Motor neuron (in vitro differentiated cells): ENCODE results near the gene CDK15. TPM values are rescaled to one million over a fixed set of nuclear protein-coding genes. Genes with fewer than 3 reads are reported as not detected.
A peak's percentile ranks its signal among the peaks of the same experiment; 100 is the strongest.
"Not testable (repeated sequence)": the region's sequence is repeated elsewhere in the genome, so short reads cannot be mapped to it uniquely, and the experiment has no call there.

ENCODE experiments used
- ATAC-seq, 8 experiments: fragments of 200-7000 bp; cut with Tn5 transposase; replicated peaks in 6 of 8; 2 replicates each; pipeline ENCODE4 v1.8.0; 2021; ENCODE audit warnings: mild to moderate bottlenecking in 8 of 8, moderate library complexity in 8 of 8
- H3K27ac ChIP-seq, 2 donors: fragments of 250-450 bp; sonication (Bioruptor Pico); 2 replicates each; pipeline ENCODE4 v1.9.0; 2021; ENCODE audit warnings: antibody characterized with exemption in 2 of 2, mild to moderate bottlenecking in 2 of 2, moderate library complexity in 1 of 2
- H3K4me1 ChIP-seq, 2 donors: fragments of 250-450 bp; sonication (Bioruptor Pico); replicated peaks in 1 of 2; 2 replicates each; pipeline ENCODE4 v1.6.1; 2021; ENCODE audit warnings: antibody characterized with exemption in 2 of 2, mild to moderate bottlenecking in 2 of 2, moderate library complexity in 1 of 2
- H3K4me3 ChIP-seq, 5 donors: fragments of 250-450 bp; sonication (Bioruptor Pico); 2 replicates each; pipeline ENCODE4 v1.9.0; 2021; ENCODE audit warnings: antibody characterized with exemption in 5 of 5, mild to moderate bottlenecking in 5 of 5, moderate library complexity in 4 of 5
- WGBS, 10 experiments: fragments of 450-650 bp; shearing (Covaris generic); methylation state at CpG; one replicate each; pipeline ENCODE4 v1.0.0; 2022; 5-methylcytosine and 5-hydroxymethylcytosine counted together
- in situ Hi-C, 9 experiments: fragments of 400-800 bp; cut with MboI; loops; one replicate each; pipeline ENCODE4 v1.15.0; 2021; ENCODE audit warnings: low sequenced_read_pairs in 9 of 9, low pct_unique_long_range_greater_than_20kb in 2 of 9; ENCODE audit not compliant: unreplicated experiment in 9 of 9
- total RNA-seq, 8 experiments: library from RNA; unstranded; fragments of 300-600 nt; gene quantifications; 2 replicates each; pipeline versions ENCODE4 v1.2.3 to v1.2.4, GENCODE V29; 2022

Gene CDK15
- total RNA-seq = 1 to 10 TPM in 1 of 8 experiments, under 1 TPM in 7; 0.05 to 2.3 (median 0.24) TPM

GRCh38 chr2:201806442-201807170 is at the start of gene CDK15:
TSS of gene CDK15 (plus strand) at chr2:201806537. CDS start at chr2:201806665, 128 bp downstream.
- 0 to 84% (median 40%) methylated on average over 2 to 8 of the region's 10 CpGs for WGBS, 10 experiments
- no peak within 1 kb of the TSS for H3K4me3 ChIP-seq
- in situ Hi-C loops = no loop called here
- peak in 7 of 8 experiments; percentile 21 to 81 (median 60) for ATAC-seq
- peaks cover 23 to 24% of the 10 kb centered on the region in 2 donors for H3K4me1 ChIP-seq
- no peak within 1 kb of the TSS for H3K27ac ChIP-seq

- 0 to 45% (median 0%) methylated on average over 1 of the region's 1 CpG; no CpG with 5 or more reads in 2 of the 10 experiments for WGBS, 10 experiments
- H3K4me1 ChIP-seq = no peaks in the 10 kb centered on the region
- no peak overlapping the region for H3K27ac ChIP-seq
- H3K4me3 ChIP-seq = no peak overlapping the region
- in situ Hi-C loops = no loop called here
- ATAC-seq = no peak
Measured at GRCh38 chr2:201758234-201758633, 48.1 kb upstream of the CDK15 start.

- no peaks in the 10 kb centered on the region for H3K4me1 ChIP-seq
- in situ Hi-C loops = no loop called here
- H3K27ac ChIP-seq = no peak overlapping the region
- 65 to 100% (median 83%) methylated on average over 2 to 3 of the region's 3 CpGs; no CpG with 5 or more reads in 1 of the 10 experiments for whole genome bisulfite sequencing, 10 experiments
- no peak for ATAC-seq
- no peak overlapping the region for H3K4me3 ChIP-seq
Measured at GRCh38 chr2:201758873-201759272, 47.5 kb upstream of the CDK15 start.

- Histone ChIP-seq H3K4me3 (no peak overlapping the region), H3K27ac (no peak overlapping the region), H3K4me1 (no peaks in the 10 kb centered on the region)
- 71 to 100% (median 91%) methylated on average over 1 of the region's 1 CpG; no CpG with 5 or more reads in 1 of the 10 experiments for WGBS, 10 experiments
- in situ Hi-C loops = no loop called here
- ATAC-seq = no peak
Measured at GRCh38 chr2:201759567-201759966, 46.8 kb upstream of the CDK15 start.

- WGBS, 10 experiments = 69 to 100% (median 79%) methylated on average over 1 to 4 of the region's 4 CpGs; no CpG with 5 or more reads in 6 of the 10 experiments
- no peak for ATAC-seq
Measured at GRCh38 chr2:201761101-201761500, 45.2 kb upstream of the CDK15 start.

GRCh38 chr2:201764469-201764868 is 41.9 kb upstream of the CDK15 start:
- H3K27ac ChIP-seq, ATAC-seq, H3K4me3 ChIP-seq, H3K4me1 ChIP-seq, in situ Hi-C loops: not testable (repeated sequence)
- 88 to 100% (median 97%) methylated on average over 2 to 7 of the region's 7 CpGs for WGBS, 10 experiments

More at GRCh38 chr2:201761101-201761500, 45.2 kb upstream of the CDK15 start:
- H3K4me1 ChIP-seq = no peaks in the 10 kb centered on the region
- in situ Hi-C loops = no loop called here
- H3K4me3 ChIP-seq = no peak overlapping the region
- no peak overlapping the region for H3K27ac ChIP-seq

GRCh38 chr2:201765799-201766198 is 40.5 kb upstream of the CDK15 start:
- Histone ChIP-seq H3K27ac (no peak overlapping the region), H3K4me1 (no peaks in the 10 kb centered on the region), H3K4me3 (no peak overlapping the region)
- in situ Hi-C loops = no loop called here
- ATAC-seq = no peak

GRCh38 chr2:201768918-201769317 is 37.4 kb upstream of the CDK15 start:
- H3K4me3 ChIP-seq = no peak overlapping the region
- H3K4me1 ChIP-seq = peaks cover 0 to 3% of the 10 kb centered on the region in 2 donors
- peak in 1 of 8 experiments; percentile 22 for ATAC-seq
- in situ Hi-C loops = no loop called here
- WGBS, 10 experiments = 60 to 100% (median 100%) methylated on average over 1 of the region's 1 CpG; no CpG with 5 or more reads in 1 of the 10 experiments
- H3K27ac ChIP-seq = no peak overlapping the region

GRCh38 chr2:201769666-201770373 is 36.5 kb upstream of the CDK15 start:
- in situ Hi-C loops = no loop called here
- Histone ChIP-seq H3K27ac (no peak overlapping the region), H3K4me1 (peaks cover 0 to 3% of the 10 kb centered on the region in 2 donors), H3K4me3 (no peak overlapping the region)
- 69 to 100% (median 94%) methylated on average over 3 to 4 of the region's 4 CpGs; no CpG with 5 or more reads in 2 of the 10 experiments for WGBS, 10 experiments
- ATAC-seq = no peak

GRCh38 chr2:201773990-201774389 is 32.3 kb upstream of the CDK15 start:
- Histone ChIP-seq H3K4me1 (peaks cover 0 to 9% of the 10 kb centered on the region in 2 donors), H3K4me3 (no peak overlapping the region), H3K27ac (no peak overlapping the region)
- no peak for ATAC-seq
- in situ Hi-C loops = no loop called here
- WGBS, 10 experiments = 22 to 100% (median 78%) methylated on average over 1 of the region's 1 CpG; no CpG with 5 or more reads in 1 of the 10 experiments

GRCh38 chr2:201774546-201774945 is 31.8 kb upstream of the CDK15 start:
- in situ Hi-C loops = no loop called here
- Histone ChIP-seq H3K4me3 (no peak overlapping the region), H3K27ac (no peak overlapping the region), H3K4me1 (peaks cover 2 to 14% of the 10 kb centered on the region in 2 donors)
- ATAC-seq = no peak
- 43 to 100% (median 91%) methylated on average over 1 to 2 of the region's 2 CpGs; no CpG with 5 or more reads in 1 of the 10 experiments for WGBS, 10 experiments

- in situ Hi-C loops = loop anchor here (25.0 kb wide), 2 partner anchors 387 to 412 kb away; no protein-coding TSS in a partner anchor
- WGBS, 10 experiments = 83 to 100% (median 100%) methylated on average over 1 of the region's 1 CpG; no CpG with 5 or more reads in 5 of the 10 experiments
- H3K4me3 ChIP-seq = no peak overlapping the region
- H3K4me1 ChIP-seq = peaks cover 2 to 18% of the 10 kb centered on the region in 2 donors
- ATAC-seq = no peak
- H3K27ac ChIP-seq = no peak overlapping the region
Measured at GRCh38 chr2:201775326-201775725, 31.0 kb upstream of the CDK15 start.

- no peak overlapping the region for H3K4me3 ChIP-seq
- in situ Hi-C loops = loop anchor here (25.0 kb wide), 2 partner anchors 385 to 410 kb away; no protein-coding TSS in a partner anchor
- H3K4me1 ChIP-seq = peaks cover 5 to 22% of the 10 kb centered on the region in 2 donors
- no peak for ATAC-seq
- no peak overlapping the region for H3K27ac ChIP-seq
Measured at GRCh38 chr2:201777043-201777442, 29.3 kb upstream of the CDK15 start.
